8988T (cell line): ENCODE measurements around the gene GOSR2.
"Not testable (repeated sequence)": the region's sequence is repeated elsewhere in the genome, so short reads cannot be mapped to it uniquely, and the experiment has no call there.

Source experiments
- DNase-seq: peaks from one replicate; pipeline ENCODE4 v3.0.0; 2011

Gene GOSR2

GRCh38 chr17:46935658-46936266 lies 12.8 kb downstream of the GOSR2 start:
- no peak for DNase-seq

GRCh38 chr17:46940692-46941404 lies 17.9 kb downstream of the GOSR2 start:
- peak; percentile 55 for DNase-seq

GRCh38 chr17:46942441-46943217 lies 19.7 kb downstream of the GOSR2 start:
- peak; percentile 61 for DNase-seq

GRCh38 chr17:46943218-46943500 lies 20.2 kb downstream of the GOSR2 start:
- no peak for DNase-seq

GRCh38 chr17:46943501-46944393 lies 20.8 kb downstream of the GOSR2 start:
- no peak for DNase-seq

GRCh38 chr17:46944931-46945330 lies 22.0 kb downstream of the GOSR2 start:
- DNase-seq = no peak

GRCh38 chr17:46947216-46947615 lies 24.3 kb downstream of the GOSR2 start:
- no peak for DNase-seq

- DNase-seq = no peak
Observed at GRCh38 chr17:46948544-46948943, 25.6 kb downstream of the GOSR2 start.

- no peak for DNase-seq
Observed at GRCh38 chr17:46949291-46950174, 26.6 kb downstream of the GOSR2 start.

GRCh38 chr17:46950342-46950996 lies 27.5 kb downstream of the GOSR2 start:
- DNase-seq = no peak

- DNase-seq = no peak
Observed at GRCh38 chr17:46950997-46951621, 28.1 kb downstream of the GOSR2 start.

GRCh38 chr17:46951706-46952105 lies 28.7 kb downstream of the GOSR2 start:
- no peak for DNase-seq

- DNase-seq = no peak
Observed at GRCh38 chr17:46952115-46952514, 29.2 kb downstream of the GOSR2 start.

- DNase-seq = not testable (repeated sequence)
Observed at GRCh38 chr17:46953191-46953590, 30.2 kb downstream of the GOSR2 start.

- no peak for DNase-seq
Observed at GRCh38 chr17:46958041-46958591, 35.2 kb downstream of the GOSR2 start.

- no peak for DNase-seq
Observed at GRCh38 chr17:46960152-46960551, 37.2 kb downstream of the GOSR2 start.

GRCh38 chr17:46962374-46962790 lies 39.4 kb downstream of the GOSR2 start:
- no peak for DNase-seq

GRCh38 chr17:46963571-46963970 lies 40.6 kb downstream of the GOSR2 start:
- no peak for DNase-seq

GRCh38 chr17:46964315-46965265 lies 41.6 kb downstream of the GOSR2 start:
- DNase-seq = no peak
